Fibroblast of skin of right quadriceps (primary cell): ENCODE data around the gene IRF2BP2.
"Not testable (repeated sequence)": the region's sequence is repeated elsewhere in the genome, so short reads cannot be mapped to it uniquely, and the experiment has no call there.

Experiments used
- DNase-seq: peaks from one replicate; pipeline ENCODE4 v3.0.0-alpha.2; 2013

IRF2BP2 gene

GRCh38 chr1:234600418-234601281, 9.3 kb downstream of the IRF2BP2 start:
- peak; percentile 18 for DNase-seq

GRCh38 chr1:234599617-234600417, 10.2 kb downstream of the IRF2BP2 start:
- peak; percentile 86 for DNase-seq

DNA sequence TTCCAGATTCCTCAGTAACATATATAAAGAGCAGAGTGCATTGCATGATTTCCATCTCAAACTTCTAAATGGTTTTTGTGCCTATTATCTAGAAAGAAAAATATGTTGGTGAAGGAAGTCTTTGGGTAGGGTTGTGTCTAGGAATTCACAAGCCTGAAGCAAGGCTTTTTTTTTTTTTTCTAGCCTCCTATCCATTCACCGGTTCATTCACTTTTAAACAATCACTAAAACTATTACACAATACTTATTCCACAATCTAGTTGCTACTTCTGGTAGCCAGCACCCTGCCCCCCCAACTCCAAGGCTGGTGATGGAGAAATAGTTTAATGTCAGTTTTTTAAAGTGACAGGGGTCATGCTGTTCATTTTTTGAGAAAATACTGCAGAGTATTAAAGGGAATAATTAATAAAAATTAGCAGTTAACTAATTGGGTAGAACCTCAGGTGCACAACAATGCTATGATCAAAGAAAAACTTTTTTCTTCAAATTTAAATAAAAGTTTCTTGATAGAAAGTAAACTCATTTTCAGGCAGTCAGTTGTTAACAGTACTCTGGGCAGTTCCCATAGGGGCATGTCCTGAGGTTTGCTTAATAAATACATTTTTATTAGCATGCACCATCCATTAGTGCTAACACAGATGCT, 10.9 kb downstream of the IRF2BP2 start:
- DNase-seq: peak; percentile 48

DNA sequence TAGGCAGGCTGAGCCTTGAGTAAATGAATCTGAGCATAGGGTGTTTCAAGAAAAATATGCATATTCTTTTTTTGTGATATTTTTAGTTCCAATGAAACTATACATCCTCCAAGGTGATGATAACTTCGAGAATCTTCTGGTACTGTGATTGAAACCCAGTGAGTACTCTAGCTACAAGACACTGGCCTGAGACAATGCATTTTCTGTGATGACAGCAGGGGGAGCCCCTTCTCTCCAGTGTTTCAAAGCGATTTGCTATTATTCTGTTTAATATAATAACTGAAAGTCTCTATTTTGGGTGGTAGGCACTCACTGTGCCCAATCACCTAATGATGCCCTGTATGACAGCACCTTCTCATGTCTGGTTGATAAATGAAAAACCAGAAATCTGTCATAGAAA, 12.1 kb downstream of the IRF2BP2 start:
- DNase-seq: peak; percentile 44

GRCh38 chr1:234595899-234596298, 14.1 kb downstream of the IRF2BP2 start:
- DNase-seq: no peak

GRCh38 chr1:234594575-234594974, 15.4 kb downstream of the IRF2BP2 start:
- not testable (repeated sequence) for DNase-seq

DNA sequence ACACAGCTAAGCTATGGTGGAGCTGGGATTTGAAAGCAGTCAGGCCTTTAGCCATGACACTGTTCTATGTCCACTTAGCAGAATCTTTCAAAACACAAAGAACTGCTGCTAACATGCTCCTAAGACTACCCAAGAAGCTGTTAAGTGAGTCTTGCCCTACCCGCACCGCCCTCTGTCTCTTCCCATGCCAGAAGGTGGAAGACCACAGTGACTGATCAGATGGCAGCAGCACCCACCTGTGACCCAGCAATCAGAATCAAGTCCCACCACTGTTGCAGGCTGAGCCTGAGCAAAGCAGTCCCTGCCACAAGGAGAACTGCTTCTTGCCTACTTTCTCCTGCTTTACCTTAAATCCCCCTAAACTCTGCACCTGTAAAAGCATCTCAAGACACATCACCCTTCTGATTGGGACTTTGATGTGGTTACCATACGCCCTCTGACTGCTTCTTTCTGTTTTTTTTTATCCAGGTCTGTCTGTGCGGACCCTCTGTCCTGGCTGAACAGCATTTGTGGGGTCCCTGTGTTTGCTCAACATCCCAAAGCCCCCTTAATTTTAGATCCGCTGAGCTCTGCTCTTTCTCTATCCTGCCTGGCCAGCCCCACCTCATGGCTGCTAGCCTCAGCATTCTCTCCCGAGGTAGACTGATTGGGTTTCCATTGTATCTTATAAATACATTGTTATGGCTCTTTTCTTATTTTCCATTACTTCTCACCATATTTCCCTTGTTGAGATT, 16.0 kb downstream of the IRF2BP2 start:
- no peak for DNase-seq

GRCh38 chr1:234593109-234593508, 16.9 kb downstream of the IRF2BP2 start:
- DNase-seq: no peak

DNA sequence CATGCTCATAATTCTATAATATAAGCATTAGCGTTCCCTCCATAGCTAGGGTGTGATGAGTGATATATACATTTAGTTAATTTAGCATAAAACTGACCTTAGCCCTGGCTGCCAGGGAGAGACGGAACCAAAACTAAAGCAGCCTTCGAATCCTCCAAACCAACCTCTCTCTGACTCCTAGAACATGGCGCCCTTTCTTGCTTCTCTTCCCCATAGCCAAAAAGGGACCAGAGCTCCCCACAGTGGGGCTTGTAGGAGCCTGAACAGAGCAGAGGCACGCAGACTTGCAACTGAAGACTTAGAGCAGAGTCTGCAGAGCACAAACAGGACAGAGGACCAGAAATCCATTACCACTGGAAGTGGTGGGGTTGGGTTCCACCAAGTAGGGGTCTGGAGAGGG, 17.7 kb downstream of the IRF2BP2 start:
- no peak for DNase-seq

- DNase-seq: no peak
Observed at GRCh38 chr1:234591131-234591530, 18.8 kb downstream of the IRF2BP2 start.

GRCh38 chr1:234589854-234590620, 19.9 kb downstream of the IRF2BP2 start:
- peak; percentile 50 for DNase-seq

GRCh38 chr1:234589064-234589800, 20.7 kb downstream of the IRF2BP2 start:
- peak; percentile 31 for DNase-seq

GRCh38 chr1:234588386-234588785, 21.6 kb downstream of the IRF2BP2 start:
- DNase-seq: no peak

DNA sequence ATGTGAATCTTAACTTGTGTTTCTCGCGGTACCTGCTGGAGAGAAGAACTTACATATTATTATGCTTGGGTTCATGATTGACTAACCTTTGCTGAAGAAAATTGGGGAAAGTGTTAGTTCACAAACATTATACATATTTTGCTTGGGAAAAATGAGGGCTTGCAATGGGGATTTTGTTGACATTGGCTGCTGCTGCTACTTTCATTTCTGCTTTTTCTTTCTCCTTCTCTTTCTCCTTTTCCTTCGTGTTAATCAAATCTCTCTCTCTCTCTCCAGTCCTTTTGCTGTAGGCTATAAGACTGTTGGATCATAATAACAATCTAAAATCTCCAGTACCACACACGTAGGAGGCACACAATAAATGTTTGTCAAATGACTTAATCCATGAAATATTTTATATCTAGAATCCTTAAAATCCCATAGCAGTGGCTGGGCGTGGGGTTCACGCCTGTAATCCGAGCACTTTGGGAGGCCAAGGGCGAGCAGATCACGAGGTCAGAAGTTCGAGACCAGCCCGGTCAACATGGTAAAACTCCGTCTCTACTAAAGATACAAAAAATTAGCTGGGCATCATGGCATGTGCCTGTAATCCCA, 23.0 kb downstream of the IRF2BP2 start:
- no peak for DNase-seq

DNA sequence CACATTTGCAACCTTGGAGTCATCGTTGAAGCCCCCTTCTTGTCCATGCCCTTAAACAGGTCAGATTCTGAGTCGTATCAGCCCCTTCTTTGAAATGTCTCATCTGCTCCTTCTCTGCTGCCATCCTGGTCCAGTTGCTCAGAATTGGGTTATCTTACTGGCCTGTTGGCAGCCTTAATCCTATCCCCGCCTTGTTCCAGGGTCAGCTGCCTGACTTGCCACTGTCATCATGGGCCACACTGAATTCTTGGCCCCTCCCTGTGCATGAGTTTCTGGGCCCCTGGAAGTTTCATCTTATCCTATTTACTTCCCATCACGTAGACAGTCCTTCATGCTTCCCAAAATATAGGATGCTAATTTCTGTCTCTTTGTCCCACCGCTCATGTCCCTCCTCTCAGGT, 23.7 kb downstream of the IRF2BP2 start:
- DNase-seq: no peak

DNA sequence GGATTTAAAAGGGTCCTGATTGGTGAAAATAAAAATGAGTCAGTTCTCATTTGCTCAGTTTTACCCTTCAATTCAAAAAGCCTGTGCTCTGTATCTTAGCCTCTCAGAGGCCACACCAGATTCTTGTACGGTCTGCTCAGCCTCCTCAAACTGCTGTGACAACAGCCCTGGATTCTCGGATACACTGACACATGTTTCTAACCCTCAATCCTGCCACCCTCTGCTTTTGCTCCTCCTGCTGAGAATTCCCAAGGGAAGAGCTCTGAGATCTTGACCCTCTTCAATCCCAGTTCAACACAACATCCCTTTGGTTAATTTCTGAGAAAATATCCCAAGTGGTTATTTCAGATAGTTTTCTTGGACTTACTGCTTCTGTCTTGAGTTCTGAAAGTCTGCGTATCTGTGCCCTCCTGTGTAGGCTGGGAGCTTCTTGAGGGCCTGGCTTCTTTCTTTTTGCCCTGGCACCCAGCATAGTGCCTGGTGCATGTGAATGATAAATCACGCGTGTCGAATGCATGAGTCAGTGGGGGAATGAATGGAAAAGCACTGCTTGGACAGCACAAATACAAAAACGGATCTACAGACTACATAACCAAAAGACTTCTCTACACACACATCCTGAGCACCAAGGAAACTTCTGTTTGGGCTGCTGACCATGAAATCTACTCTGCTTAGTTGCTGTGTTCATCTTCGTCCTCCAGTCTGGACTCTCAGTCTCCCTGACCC, 24.5 kb downstream of the IRF2BP2 start:
- DNase-seq: peak; percentile 52

DNA sequence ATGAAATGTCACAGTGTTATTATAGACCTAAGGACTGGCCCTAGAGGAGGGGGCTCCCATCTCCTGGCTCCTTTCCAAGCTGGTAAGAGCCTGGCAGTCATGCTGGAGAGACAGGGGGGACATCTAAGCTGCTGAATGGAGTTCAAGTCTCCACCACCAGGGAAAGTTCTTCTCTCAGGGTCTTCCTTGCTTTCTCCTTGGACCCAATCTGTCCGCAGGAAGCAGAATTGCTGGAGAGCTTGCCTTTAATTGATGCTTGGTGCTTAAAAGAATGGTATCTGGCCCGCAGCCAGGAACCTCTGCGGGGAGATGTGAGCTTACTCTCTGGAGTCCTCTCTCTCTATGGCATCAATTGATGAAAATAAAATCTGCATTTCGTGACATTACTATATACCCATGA, 25.1 kb downstream of the IRF2BP2 start:
- DNase-seq: peak; percentile 73

GRCh38 chr1:234584420-234584805, 25.6 kb downstream of the IRF2BP2 start:
- DNase-seq: no peak

GRCh38 chr1:234583755-234584419, 26.1 kb downstream of the IRF2BP2 start:
- DNase-seq: no peak
